Pancreas (tissue), 10 donors: ENCODE results near the gene ADORA2A. TPM values are rescaled to one million over a fixed set of nuclear protein-coding genes. Genes with fewer than 3 reads are reported as not detected.
A peak's percentile ranks its signal among the peaks of the same experiment; 100 is the strongest.

ENCODE experiments used
- ATAC-seq, 4 donors: fragments of 200-7000 bp; cut with Tn5 transposase; one replicate each; pipeline versions ENCODE4 v1.8.0 to v1.9.1; 2020; ENCODE audit warnings: mild to moderate bottlenecking in 4 of 4, moderate library complexity in 4 of 4
- DNase-seq, 6 donors: peaks; one replicate each; pipeline ENCODE4 v3.0.0-alpha.2; 2020
- FAIRE-seq: peaks from 2 replicates; lab custom pipeline; 2012; peaks lifted over from hg19 to GRCh38; lab: Jason Lieb, UNC
- H3K27ac ChIP-seq, 4 donors: fragments of 200-600 bp; sonication (generic); 1 replicate in 3 of 4; 2 replicates in 1 of 4; pipeline versions ENCODE4 v1.5.0 to v1.8.0; 2020
- H3K27me3 ChIP-seq, 4 donors: fragments of 200-600 bp; one replicate each; pipeline ENCODE4 v1.8.0; 2021
- H3K36me3 ChIP-seq, 3 donors: fragments of 200-600 bp; sonication (generic) in 1 of 3; one replicate each; pipeline versions ENCODE4 v1.5.0 to v1.8.0; 2020 to 2021
- H3K4me1 ChIP-seq, 3 donors: fragments of 200-600 bp; one replicate each; pipeline ENCODE4 v1.8.0; 2021
- H3K4me3 ChIP-seq, 4 donors: fragments of 200-600 bp; sonication (generic) in 2 of 4; one replicate each; pipeline versions ENCODE4 v1.5.0 to v1.8.0; 2020 to 2021
- H3K9me3 ChIP-seq, 4 donors: fragments of 200-600 bp; one replicate each; pipeline ENCODE4 v1.8.0; 2021
- CTCF ChIP-seq, 4 donors: fragments of 200-600 bp; sonication (generic) in 3 of 4; IDR thresholded peaks; one replicate each; pipeline versions ENCODE4 v1.5.0 to v1.8.0; 2021; ENCODE audit warnings: antibody characterized with exemption in 4 of 4
- WGBS, 2 donors: extraction: QIAGEN DNeasy Blood & Tissue Kit; methylation state at CpG; one replicate each; pipeline ENCODE4 v1.1.7; 2013; 5-methylcytosine and 5-hydroxymethylcytosine counted together
- intact Hi-C, 3 donors: fragments of 100-400 bp; cut with DNase I; formaldehyde crosslinking; loops; one replicate each; pipeline versions ENCODE4 v1.11.1 to v1.14.2; 2022
- polyA plus RNA-seq, 2 donors: library from polyadenylated mRNA; stranded (reverse); fragments of 200-250 nt; gene quantifications; one replicate each; pipeline ENCODE4 v1.2.3, GENCODE V29; 2013
- total RNA-seq, 6 donors: library from RNA; stranded (reverse); fragmentation: NEBNext Ultra II Directional in 4 of 6; extraction: Animal tissue kit (Norgen Biotek cat#: 25700) in 4 of 6; gene quantifications; one replicate each; pipeline versions ENCODE4 v1.2.1 to v1.2.4, GENCODE V29; 2021 to 2023
- donor health status: healthy with polysubstance abuse.
- donor health status: DM: no; HTN: no; CAD: no; lungs with moderate emphysema.
- donor health status: DM: no; HTN: no; CAD: no.
- donor health status: control.
- donor health status: control.
- donor health status: Bipolar disorder and iron deficiency.
- donor health status: DM: yes; HTN: yes; CAD: no.
- donor health status: DM: no; HTN: no; CAD: no.
- donor health status: DM: no; HTN: no; CAD: no.
- donor health status: DM: yes; HTN: yes; CAD: no.

Gene ADORA2A
- total and polyA plus RNA-seq, 8 donors, result 0.85 to 10.4 (median 1.6) TPM

DNA sequence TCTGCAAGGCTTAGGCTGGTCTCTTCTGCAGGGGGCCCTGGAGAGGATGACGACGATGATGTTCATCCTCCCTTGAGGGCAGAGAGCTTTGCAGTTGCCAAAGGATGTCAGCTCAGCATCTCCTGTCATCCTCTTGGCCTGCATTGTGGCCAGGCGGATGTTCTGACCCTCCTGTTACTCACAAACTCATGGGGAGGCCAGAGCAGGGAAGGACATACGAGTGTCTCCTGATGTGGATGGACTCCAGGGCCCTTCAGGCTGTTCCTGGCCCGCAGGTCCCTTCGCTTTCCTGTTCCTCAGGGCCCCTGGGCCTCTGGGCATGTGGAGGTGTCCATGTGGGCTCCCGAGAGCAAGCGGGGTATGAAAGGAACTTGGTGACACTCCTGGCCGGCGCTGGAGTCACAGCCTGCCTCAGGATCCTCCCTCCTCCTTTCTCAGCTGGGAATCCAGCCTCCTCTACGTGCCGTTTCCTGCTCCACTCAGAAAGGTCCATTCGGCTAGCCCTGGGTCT, 8.5 kb downstream of the ADORA2A start:
- Histone ChIP-seq H3K4me3 (no peak overlapping the region), H3K36me3 (no peaks in the 10 kb centered on the region), H3K27me3 (no peaks in the 10 kb centered on the region), H3K27ac (peak overlapping the region in 1 of 4 donors; percentile 17), H3K4me1 (no peaks in the 10 kb centered on the region), H3K9me3 (no peaks in the 10 kb centered on the region)
- WGBS, 2 donors, result 85 to 86% methylated on average over 13 of the region's 13 CpGs
- ATAC-seq (no peak), FAIRE-seq (no peak), DNase-seq (peak in 1 of 6 donors; percentile 27)
- intact Hi-C loops, result no loop called here
- no peak for TF ChIP-seq CTCF (IDR thresholded peaks at IDR 0.05)

GRCh38 chr22:24436553-24436952, 9.2 kb downstream of the ADORA2A start:
- TF ChIP-seq CTCF (IDR thresholded peaks at IDR 0.05), result no peak
- H3K27me3 ChIP-seq, result no peaks in the 10 kb centered on the region
- intact Hi-C loops, result no loop called here
- no peak overlapping the region for H3K27ac ChIP-seq
- ATAC-seq (no peak), DNase-seq (no peak), FAIRE-seq (no peak)
- no peaks in the 10 kb centered on the region for H3K4me1 ChIP-seq
- no peak overlapping the region for H3K4me3 ChIP-seq
- 77 to 79% methylated on average over 3 of the region's 3 CpGs for WGBS, 2 donors
- H3K36me3 ChIP-seq, result no peaks in the 10 kb centered on the region
- H3K9me3 ChIP-seq, result no peaks in the 10 kb centered on the region

GRCh38 chr22:24437091-24437490, 9.7 kb downstream of the ADORA2A start:
- Histone ChIP-seq H3K27ac (no peak overlapping the region), H3K36me3 (no peaks in the 10 kb centered on the region), H3K9me3 (no peaks in the 10 kb centered on the region), H3K4me3 (no peak overlapping the region), H3K27me3 (no peaks in the 10 kb centered on the region), H3K4me1 (no peaks in the 10 kb centered on the region)
- FAIRE-seq, result no peak
- TF ChIP-seq CTCF (IDR thresholded peaks at IDR 0.05), result no peak
- intact Hi-C loops, result no loop called here
- DNase-seq, result no peak
- WGBS, 2 donors, result 85 to 87% methylated on average over 4 of the region's 4 CpGs
- no peak for ATAC-seq

GRCh38 chr22:24437741-24438328, 10.4 kb downstream of the ADORA2A start:
- ATAC-seq (no peak), FAIRE-seq (no peak), DNase-seq (no peak)
- H3K4me1 ChIP-seq, result no peaks in the 10 kb centered on the region
- intact Hi-C loops, result no loop called here
- no peaks in the 10 kb centered on the region for H3K27me3 ChIP-seq
- no peak overlapping the region for H3K4me3 ChIP-seq
- TF ChIP-seq CTCF (IDR thresholded peaks at IDR 0.05), result no peak
- no peak overlapping the region for H3K27ac ChIP-seq
- no peaks in the 10 kb centered on the region for H3K36me3 ChIP-seq
- no peaks in the 10 kb centered on the region for H3K9me3 ChIP-seq
- 87 to 90% methylated on average over 5 of the region's 5 CpGs for WGBS, 2 donors

DNA sequence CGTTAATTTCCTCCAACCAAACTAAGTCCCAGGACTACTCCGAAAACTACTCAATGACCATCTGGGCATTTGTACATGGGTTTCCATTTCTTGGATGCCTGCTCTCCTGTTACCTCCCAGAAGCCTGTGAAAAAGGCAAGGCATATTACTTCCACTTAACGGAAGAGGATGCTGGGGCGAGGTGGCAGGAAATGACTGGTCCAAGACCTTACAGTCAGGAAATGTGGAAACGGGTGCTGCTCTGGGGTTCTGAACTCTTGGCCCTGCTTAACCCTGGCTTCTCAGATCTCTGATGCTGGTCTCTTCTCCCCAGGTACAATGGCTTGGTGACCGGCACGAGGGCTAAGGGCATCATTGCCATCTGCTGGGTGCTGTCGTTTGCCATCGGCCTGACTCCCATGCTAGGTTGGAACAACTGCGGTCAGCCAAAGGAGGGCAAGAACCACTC, 12.9 kb downstream of the ADORA2A start:
- Histone ChIP-seq H3K27me3 (no peaks in the 10 kb centered on the region), H3K36me3 (no peaks in the 10 kb centered on the region), H3K9me3 (no peaks in the 10 kb centered on the region), H3K4me1 (no peaks in the 10 kb centered on the region), H3K27ac (no peak overlapping the region), H3K4me3 (no peak overlapping the region)
- FAIRE-seq (no peak), DNase-seq (no peak), ATAC-seq (no peak)
- TF ChIP-seq CTCF (IDR thresholded peaks at IDR 0.05), result no peak
- intact Hi-C loops, result no loop called here
- 92% methylated on average over 10 of the region's 10 CpGs for WGBS, 2 donors
